ENCODE data around the gene BCAN. TPM values are rescaled to one million over a fixed set of nuclear protein-coding genes. Genes with fewer than 3 reads are reported as not detected.

The BCAN gene
- total RNA-seq, 4 donors from 2014 or later, result 0.50 to 5.0 (median 1.9) TPM; not detected in 1

GRCh38 chr1:156703336-156703735 is 61.4 kb downstream of the BCAN start:
- no peak for ATAC-seq
- H3K4me1 ChIP-seq, result peaks cover 0 to 51% (median 32%) of the 10 kb centered on the region in 3 donors
- 80% methylated on average over 1 of the region's 4 CpGs; no CpG with 5 or more reads in 1 of the 2 donors for WGBS, 2 donors (ENCODE audit: low coverage in 1 of 2)

DNA sequence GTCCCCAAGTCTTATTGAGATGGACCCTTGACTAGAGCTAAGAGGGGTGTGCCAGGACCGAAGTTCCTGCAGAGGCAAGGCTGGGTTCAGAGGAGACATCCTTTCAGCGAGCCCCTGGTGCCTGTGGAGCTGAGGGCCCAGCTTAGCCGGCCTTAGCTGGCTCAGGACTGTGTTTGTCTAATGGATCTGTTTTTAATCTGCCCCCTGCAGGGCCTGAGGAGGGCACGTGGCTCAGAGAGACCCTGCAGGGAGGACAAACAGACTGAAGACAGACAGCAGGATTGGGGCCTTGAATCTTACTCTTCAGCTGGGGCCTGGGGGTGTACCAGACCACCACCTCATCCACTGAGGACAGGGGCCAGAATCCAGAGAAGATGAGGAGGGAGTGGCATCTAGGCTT is 61.8 kb downstream of the BCAN start:
- peaks cover 43% of the 10 kb centered on the region for H3K27me3 ChIP-seq
- no peak for TF ChIP-seq CTCF (IDR thresholded peaks at IDR 0.05)
- no peak for TF ChIP-seq EP300 (IDR thresholded peaks at IDR 0.05)
- TF ChIP-seq POLR2AphosphoS5 (IDR thresholded peaks at IDR 0.05), result no peak
- no peak for TF ChIP-seq POLR2A (IDR thresholded peaks at IDR 0.05)
- no peak for ATAC-seq
- peaks cover 0 to 17% of the 10 kb centered on the region in 2 donors for H3K36me3 ChIP-seq
- peaks cover 0 to 55% (median 32%) of the 10 kb centered on the region in 3 donors for H3K4me1 ChIP-seq
- H3K27ac ChIP-seq, result no peak overlapping the region
- H3K9me3 ChIP-seq, result no peaks in the 10 kb centered on the region
- WGBS, 2 donors (ENCODE audit: low coverage in 1 of 2), result no CpG with 5 or more reads among the region's 4 CpGs
- H3K4me3 ChIP-seq, result no peak overlapping the region

More at GRCh38 chr1:156703336-156703735, 61.4 kb downstream of the BCAN start:
- peaks cover 0 to 17% of the 10 kb centered on the region in 2 donors for H3K36me3 ChIP-seq
- H3K9me3 ChIP-seq, result no peaks in the 10 kb centered on the region
- H3K27ac ChIP-seq, result no peak overlapping the region
- H3K27me3 ChIP-seq, result peaks cover 43% of the 10 kb centered on the region
- no peak for TF ChIP-seq POLR2AphosphoS5 (IDR thresholded peaks at IDR 0.05)
- no peak for TF ChIP-seq CTCF (IDR thresholded peaks at IDR 0.05)
- TF ChIP-seq POLR2A (IDR thresholded peaks at IDR 0.05), result no peak
- TF ChIP-seq EP300 (IDR thresholded peaks at IDR 0.05), result no peak
- H3K4me3 ChIP-seq, result no peak overlapping the region

DNA sequence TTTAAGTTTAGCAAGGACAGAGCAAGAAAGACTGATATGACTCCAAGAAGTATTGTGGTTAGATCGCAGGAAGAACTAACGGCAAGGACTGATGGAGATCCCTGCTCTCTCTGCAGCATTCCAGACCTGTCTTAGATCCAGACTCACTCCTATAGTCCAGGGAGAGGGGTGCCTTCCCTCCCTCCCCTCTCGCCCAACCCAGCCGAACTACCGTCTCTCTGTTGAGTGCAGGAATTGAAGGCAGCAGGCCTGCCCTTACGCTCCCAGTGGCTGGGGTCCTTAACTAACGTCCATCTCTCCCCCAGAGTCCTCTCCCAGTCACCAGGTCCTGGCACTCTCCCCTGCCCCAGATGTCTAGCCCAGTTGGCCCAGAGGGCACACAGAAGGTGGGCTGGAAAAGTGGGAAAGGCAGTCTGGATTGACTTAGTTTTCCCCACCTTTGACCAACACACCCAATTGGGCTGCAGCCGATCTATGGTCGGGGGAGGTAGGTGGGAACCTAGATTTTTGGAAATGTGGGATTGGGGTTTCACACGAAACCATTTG is 62.3 kb downstream of the BCAN start:
- TF ChIP-seq POLR2A (IDR thresholded peaks at IDR 0.05), result no peak
- TF ChIP-seq EP300 (IDR thresholded peaks at IDR 0.05), result no peak
- no peak for TF ChIP-seq POLR2AphosphoS5 (IDR thresholded peaks at IDR 0.05)
- TF ChIP-seq CTCF (IDR thresholded peaks at IDR 0.05), result no peak
- Histone ChIP-seq H3K4me3 (peak overlapping the region in 1 of 2 donors; percentile 54), H3K36me3 (peaks cover 0 to 16% of the 10 kb centered on the region in 2 donors), H3K4me1 (peaks cover 0 to 59% (median 33%) of the 10 kb centered on the region in 3 donors), H3K9me3 (no peaks in the 10 kb centered on the region), H3K27me3 (peaks cover 43% of the 10 kb centered on the region), H3K27ac (no peak overlapping the region)
- ATAC-seq, result no peak
- 42 to 60% methylated on average over 5 of the region's 10 CpGs for WGBS, 2 donors (ENCODE audit: low coverage in 1 of 2)

- ATAC-seq, result peak; percentile 57
Measured at GRCh38 chr1:156704930-156705320, 63.0 kb downstream of the BCAN start.

More at GRCh38 chr1:156704930-156705320, 63.0 kb downstream of the BCAN start:
- Histone ChIP-seq H3K4me1 (peaks cover 0 to 66% (median 40%) of the 10 kb centered on the region in 3 donors), H3K27ac (peak overlapping the region in 3 of 4 donors; percentile 83 to 87 (median 85)), H3K4me3 (peak overlapping the region in 1 of 2 donors; percentile 54), H3K27me3 (peaks cover 38% of the 10 kb centered on the region), H3K9me3 (no peaks in the 10 kb centered on the region), H3K36me3 (peaks cover 0 to 9% of the 10 kb centered on the region in 2 donors)
- WGBS, 2 donors (ENCODE audit: low coverage in 1 of 2), result 0% methylated on average over 1 to 14 of the region's 29 CpGs
- TF ChIP-seq POLR2A (IDR thresholded peaks at IDR 0.05) (no peak), POLR2AphosphoS5 (IDR thresholded peaks at IDR 0.05) (peak; percentile 23), CTCF (IDR thresholded peaks at IDR 0.05) (no peak), EP300 (IDR thresholded peaks at IDR 0.05) (no peak)

Data from gastroesophageal sphincter (tissue), 4 donors.